K562 (cell line): ENCODE results near the gene JAKMIP1. TPM values are rescaled to one million over a fixed set of nuclear protein-coding genes. Genes with fewer than 3 reads are reported as not detected.

Source experiments
- ZNF318 ChIP-seq, 2 experiments: fragments of 450-650 bp; IDR thresholded peaks; 2 replicates each; pipeline ENCODE4 v1.6.1; 2016; ENCODE audit warnings: mild to moderate bottlenecking in 2 of 2, borderline replicate concordance in 1 of 2, low read depth in 1 of 2, moderate library complexity in 1 of 2
- polyA plus RNA-seq, 8 experiments: library from polyadenylated mRNA; depleted of rRNA in 4 of 8; stranded (reverse) in 5 of 8; unstranded in 3 of 8; fragments of >200 nt; fragmentation: Nextera tagmentation in 2 of 8; fragmentation: Illumina TruSeq in 1 of 8; extraction: Ambion mirVana in 2 of 8; extraction: Trizol in 1 of 8; gene quantifications; 2 replicates each; pipeline versions ENCODE4 v1.2.1 to v1.2.3, GENCODE V29; 2011 to 2014; ENCODE audit warnings: inconsistent platforms in 1 of 8, missing spikeins in 1 of 8
- total RNA-seq, 7 experiments: library from RNA; depleted of rRNA in 6 of 7; stranded (reverse); fragments of >200 nt in 6 of 7; fragmentation: Illumina TruSeq in 2 of 7; extraction: Trizol in 2 of 7; gene quantifications; 2 replicates each; pipeline versions ENCODE4 v1.2.1 to v1.2.3, GENCODE V29; 2011 to 2021; ENCODE audit warnings: low replicate concordance in 1 of 7

The JAKMIP1 gene
- total and polyA plus RNA-seq, 9 of the 15 experiments (the other 6 are each of a cell fraction or from before 2014, with no cell fraction given): not detected

- TF ChIP-seq ZNF318 (IDR thresholded peaks at IDR 0.05; ENCODE audit: borderline replicate concordance in 1 of 2, low read depth in 1 of 2): no peak
Observed at GRCh38 chr4:6055030-6055429, 145.3 kb downstream of the JAKMIP1 start (continued).
